C4-2B (cell line): ENCODE measurements around the gene SNAP25.

Experiments used
- CTCF ChIP-seq: fragments of 450-650 bp; conservative IDR thresholded peaks from 2 replicates; pipeline ENCODE4 v1.5.1; 2017; ENCODE audit warnings: mild to moderate bottlenecking
- ZFX ChIP-seq: fragments of 450-650 bp; IDR thresholded peaks from 2 replicates; pipeline ENCODE4 v1.6.1; 2017

- TF ChIP-seq CTCF (no peak), ZFX (no peak)
These were observed 85.9 kb downstream of the SNAP25 start for GRCh38 chr20:10304471-10305046.
